ENCODE data around the gene ATXN7L1.

GRCh38 chr7:105910172-105910571, 33.8 kb upstream of the ATXN7L1 start:
- no peak for TF ChIP-seq CTCF (IDR thresholded peaks at IDR 0.05)
- no peak for TF ChIP-seq ZNF263 (CRISPR knock-in tag; IDR thresholded peaks at IDR 0.05; ENCODE audit: low read depth)
- no peak for TF ChIP-seq ERG (CRISPR knock-in tag; IDR thresholded peaks at IDR 0.05)
- TF ChIP-seq PRDM15 (CRISPR knock-in tag; IDR thresholded peaks at IDR 0.05), result no peak
- TF ChIP-seq NFYB (CRISPR knock-in tag; conservative IDR thresholded peaks at IDR 0.05; ENCODE audit: low read depth), result no peak
- TF ChIP-seq ATF3 (CRISPR knock-in tag; conservative IDR thresholded peaks at IDR 0.05), result no peak
- TF ChIP-seq ATF2 (CRISPR knock-in tag; IDR thresholded peaks at IDR 0.05; ENCODE audit: borderline replicate concordance, low read depth), result no peak
- TF ChIP-seq NR3C1 (CRISPR knock-in tag; conservative IDR thresholded peaks at IDR 0.05; ENCODE audit: low read depth), result no peak
- no peak for TF ChIP-seq IRF1 (CRISPR knock-in tag; IDR thresholded peaks at IDR 0.05)
- TF ChIP-seq CBFB (CRISPR knock-in tag; IDR thresholded peaks at IDR 0.05; ENCODE audit: low read depth), result no peak
- no peak for TF ChIP-seq SMAD4 (CRISPR knock-in tag; IDR thresholded peaks at IDR 0.05)
